Upper lobe of right lung (tissue), 1 donor: Measurements from ENCODE around the gene GLP2R. TPM values are rescaled to one million over a fixed set of nuclear protein-coding genes. Genes with fewer than 3 reads are reported as not detected.

Source experiments
- ATAC-seq: fragments of 200-7000 bp; cut with Tn5 transposase; one replicate; pipeline ENCODE4 v1.9.1; 2020; ENCODE audit warnings: mild to moderate bottlenecking, moderate library complexity
- DNase-seq: peaks from one replicate; pipeline ENCODE4 v3.0.0-alpha.2; 2020
- H3K27ac ChIP-seq: fragments of 200-600 bp; one replicate; pipeline ENCODE4 v1.8.0; 2022
- H3K27me3 ChIP-seq: fragments of 200-600 bp; one replicate; pipeline ENCODE4 v1.8.0; 2022; ENCODE audit warnings: mild to moderate bottlenecking
- H3K36me3 ChIP-seq: fragments of 200-600 bp; one replicate; pipeline ENCODE4 v1.8.0; 2022
- H3K4me1 ChIP-seq: fragments of 200-600 bp; one replicate; pipeline ENCODE4 v1.8.0; 2022
- H3K4me3 ChIP-seq: fragments of 200-600 bp; one replicate; pipeline ENCODE4 v1.8.0; 2022; ENCODE audit warnings: mild to moderate bottlenecking
- H3K9me3 ChIP-seq: fragments of 200-600 bp; one replicate; pipeline ENCODE4 v1.8.0; 2022
- CTCF ChIP-seq: fragments of 200-600 bp; IDR thresholded peaks from one replicate; pipeline ENCODE4 v1.8.0; 2022; ENCODE audit warnings: antibody characterized with exemption
- intact Hi-C: fragments of 100-400 bp; cut with DNase I; formaldehyde crosslinking; loops from one replicate; pipeline ENCODE4 v1.11.0; 2022
- total RNA-seq: library from RNA; stranded (reverse); fragmentation: NEBNext Ultra II Directional; extraction: Animal tissue kit (Norgen Biotek cat#: 25700); gene quantifications from one replicate; pipeline ENCODE4 v1.2.1, GENCODE V29; 2021
- donor health status: DM: no; HTN: yes; CAD: no; lungs with severe emphysema.

GLP2R gene
- total RNA-seq, 1 donor from 2014 or later, result 1.8 TPM

- Histone ChIP-seq H3K27me3 (no peaks in the 10 kb centered on the region), H3K4me1 (peaks cover 13% of the 10 kb centered on the region), H3K9me3 (no peaks in the 10 kb centered on the region), H3K4me3 (no peak overlapping the region), H3K27ac (no peak overlapping the region), H3K36me3 (no peaks in the 10 kb centered on the region)
- TF ChIP-seq CTCF, result no peak
- ATAC-seq, result no peak
- no peak for DNase-seq
- intact Hi-C loops, result no loop called here
These were observed 49.0 kb downstream of the GLP2R start for GRCh38 chr17:9874722-9875121.

- Histone ChIP-seq H3K36me3 (no peaks in the 10 kb centered on the region), H3K9me3 (no peaks in the 10 kb centered on the region), H3K27me3 (no peaks in the 10 kb centered on the region), H3K4me1 (peaks cover 13% of the 10 kb centered on the region), H3K27ac (no peak overlapping the region), H3K4me3 (no peak overlapping the region)
- intact Hi-C loops, result no loop called here
- DNase-seq, result no peak
- no peak for TF ChIP-seq CTCF
- peak; percentile 83 for ATAC-seq
These were observed 49.7 kb downstream of the GLP2R start for GRCh38 chr17:9875441-9875840.

GRCh38 chr17:9878356-9878755 lies 52.6 kb downstream of the GLP2R start:
- no peak for DNase-seq
- intact Hi-C loops, result no loop called here
- ATAC-seq, result no peak
- Histone ChIP-seq H3K4me3 (no peak overlapping the region), H3K4me1 (peaks cover 13% of the 10 kb centered on the region), H3K36me3 (no peaks in the 10 kb centered on the region), H3K27ac (no peak overlapping the region), H3K9me3 (peaks cover 8% of the 10 kb centered on the region), H3K27me3 (no peaks in the 10 kb centered on the region)
- TF ChIP-seq CTCF, result no peak

- Histone ChIP-seq H3K27ac (no peak overlapping the region), H3K4me1 (peaks cover 13% of the 10 kb centered on the region), H3K4me3 (no peak overlapping the region), H3K27me3 (no peaks in the 10 kb centered on the region), H3K9me3 (peaks cover 13% of the 10 kb centered on the region), H3K36me3 (no peaks in the 10 kb centered on the region)
- intact Hi-C loops, result no loop called here
- DNase-seq, result no peak
- TF ChIP-seq CTCF, result no peak
- no peak for ATAC-seq
These were observed 53.2 kb downstream of the GLP2R start for GRCh38 chr17:9878786-9879525.

GRCh38 chr17:9880582-9880999 lies 54.9 kb downstream of the GLP2R start:
- DNase-seq (no peak), ATAC-seq (peak; percentile 88)
- TF ChIP-seq CTCF, result no peak
- intact Hi-C loops, result no loop called here
- Histone ChIP-seq H3K4me3 (no peak overlapping the region), H3K9me3 (peaks cover 13% of the 10 kb centered on the region), H3K36me3 (no peaks in the 10 kb centered on the region), H3K4me1 (peaks cover 9% of the 10 kb centered on the region), H3K27ac (no peak overlapping the region), H3K27me3 (no peaks in the 10 kb centered on the region)
